A549 (cell line): ENCODE data around the gene C1orf94.

ENCODE experiments used
- CBX8 ChIP-seq: fragments of 200-600 bp; sonication (generic); IDR thresholded peaks from 2 replicates; pipeline ENCODE4 v1.6.1; 2016
- EHF ChIP-seq: fragments of 250-450 bp; sonication (Bioruptor Pico); IDR thresholded peaks from 2 replicates; pipeline ENCODE4 v1.5.0; 2020; ENCODE audit warnings: mild to moderate bottlenecking
- EP300 ChIP-seq, 2 experiments: fragments of >200 bp; sonication (Bioruptor Twin); formaldehyde crosslinking; IDR thresholded peaks; 2 replicates in 1 of 2; 3 replicates in 1 of 2; pipeline ENCODE4 v1.6.1; 2016 to 2017
- ESRRA ChIP-seq: fragments of 150-350 bp; IDR thresholded peaks from 2 replicates; pipeline ENCODE4 v1.6.1; 2014; ENCODE audit warnings: mild to moderate bottlenecking, low read length, borderline replicate concordance
- HDAC2 ChIP-seq: fragments of 200-600 bp; sonication (generic); IDR thresholded peaks from 2 replicates; pipeline ENCODE4 v1.6.1; 2016
- POLR2A ChIP-seq: IDR thresholded peaks from 2 replicates; pipeline ENCODE4 v1.6.1; 2012; ENCODE audit warnings: mild to moderate bottlenecking, low read length
- RFX5 ChIP-seq: fragments of 450-650 bp; IDR thresholded peaks from 2 replicates; pipeline ENCODE4 v1.7.1; 2014; ENCODE audit warnings: antibody characterized with exemption, mild to moderate bottlenecking, moderate library complexity
- TP53 ChIP-seq: fragments of 250-450 bp; sonication (Bioruptor Pico); IDR thresholded peaks from 2 replicates; pipeline ENCODE4 v1.5.0; 2021; ENCODE audit warnings: mild to moderate bottlenecking, moderate library complexity
- ZNF302 ChIP-seq: fragments of 250-450 bp; sonication (Bioruptor Pico); IDR thresholded peaks from 2 replicates; pipeline ENCODE4 v1.9.0; 2021; ENCODE audit warnings: inconsistent platforms, mild to moderate bottlenecking, moderate library complexity
- TF ChIP-seq, protein P1 (sequence below): fragments of >200 bp; sonication (Bioruptor Twin); formaldehyde crosslinking; IDR thresholded peaks from 3 replicates; pipeline ENCODE4 v1.5.1; 2016
- TF ChIP-seq, protein P2 (sequence below): IDR thresholded peaks from 2 replicates; pipeline ENCODE4 v1.6.1; 2012
- TF ChIP-seq, protein P3 (sequence below): fragments of 450-650 bp; IDR thresholded peaks from 2 replicates; pipeline ENCODE4 v1.6.1; 2014; ENCODE audit warnings: antibody characterized with exemption

DNA sequence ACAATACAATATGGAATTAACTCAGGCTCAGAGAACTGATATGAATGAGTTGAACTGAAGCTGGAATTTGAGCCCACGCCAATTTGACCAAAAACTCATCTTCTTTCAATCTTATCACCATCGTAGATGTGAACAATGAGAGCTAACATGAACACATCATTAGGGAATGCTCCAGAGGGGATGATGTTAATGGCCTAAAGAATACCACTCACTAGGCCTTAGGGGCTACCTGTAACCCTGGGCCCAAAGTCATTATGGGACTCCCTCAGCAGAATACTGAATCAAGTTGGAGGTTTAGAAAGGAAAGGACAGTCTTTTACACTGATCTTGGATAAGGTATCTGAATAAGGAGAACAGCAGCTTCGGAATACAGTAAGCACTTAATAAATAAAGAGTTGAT, 73.6 kb downstream of the C1orf94 start:
- TF ChIP-seq RFX5 (no peak), ESRRA (no peak), CBX8 (no peak), EP300 (IDR thresholded peaks at IDR 0.05) (no peak), ZNF302 (CRISPR knock-in tag) (no peak), HDAC2 (no peak), TP53 (CRISPR knock-in tag) (no peak), EHF (CRISPR knock-in tag) (no peak), POLR2A (no peak)
- TF ChIP-seq, protein P1, sequence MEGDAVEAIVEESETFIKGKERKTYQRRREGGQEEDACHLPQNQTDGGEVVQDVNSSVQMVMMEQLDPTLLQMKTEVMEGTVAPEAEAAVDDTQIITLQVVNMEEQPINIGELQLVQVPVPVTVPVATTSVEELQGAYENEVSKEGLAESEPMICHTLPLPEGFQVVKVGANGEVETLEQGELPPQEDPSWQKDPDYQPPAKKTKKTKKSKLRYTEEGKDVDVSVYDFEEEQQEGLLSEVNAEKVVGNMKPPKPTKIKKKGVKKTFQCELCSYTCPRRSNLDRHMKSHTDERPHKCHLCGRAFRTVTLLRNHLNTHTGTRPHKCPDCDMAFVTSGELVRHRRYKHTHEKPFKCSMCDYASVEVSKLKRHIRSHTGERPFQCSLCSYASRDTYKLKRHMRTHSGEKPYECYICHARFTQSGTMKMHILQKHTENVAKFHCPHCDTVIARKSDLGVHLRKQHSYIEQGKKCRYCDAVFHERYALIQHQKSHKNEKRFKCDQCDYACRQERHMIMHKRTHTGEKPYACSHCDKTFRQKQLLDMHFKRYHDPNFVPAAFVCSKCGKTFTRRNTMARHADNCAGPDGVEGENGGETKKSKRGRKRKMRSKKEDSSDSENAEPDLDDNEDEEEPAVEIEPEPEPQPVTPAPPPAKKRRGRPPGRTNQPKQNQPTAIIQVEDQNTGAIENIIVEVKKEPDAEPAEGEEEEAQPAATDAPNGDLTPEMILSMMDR, result no peak
- TF ChIP-seq, protein P2, sequence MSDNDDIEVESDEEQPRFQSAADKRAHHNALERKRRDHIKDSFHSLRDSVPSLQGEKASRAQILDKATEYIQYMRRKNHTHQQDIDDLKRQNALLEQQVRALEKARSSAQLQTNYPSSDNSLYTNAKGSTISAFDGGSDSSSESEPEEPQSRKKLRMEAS, result no peak
- TF ChIP-seq, protein P3, sequence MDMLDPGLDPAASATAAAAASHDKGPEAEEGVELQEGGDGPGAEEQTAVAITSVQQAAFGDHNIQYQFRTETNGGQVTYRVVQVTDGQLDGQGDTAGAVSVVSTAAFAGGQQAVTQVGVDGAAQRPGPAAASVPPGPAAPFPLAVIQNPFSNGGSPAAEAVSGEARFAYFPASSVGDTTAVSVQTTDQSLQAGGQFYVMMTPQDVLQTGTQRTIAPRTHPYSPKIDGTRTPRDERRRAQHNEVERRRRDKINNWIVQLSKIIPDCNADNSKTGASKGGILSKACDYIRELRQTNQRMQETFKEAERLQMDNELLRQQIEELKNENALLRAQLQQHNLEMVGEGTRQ, result no peak
